GM21381 (cell line): ENCODE data around the gene VWCE.

ENCODE experiments used
- ATAC-seq: cut with Tn5 transposase; IDR thresholded peaks from one replicate; pipeline ENCODE4 v1.9.1; 2021; ENCODE audit warnings: mild to moderate bottlenecking, moderate library complexity; ENCODE audit not compliant: unreplicated experiment

Gene VWCE

DNA sequence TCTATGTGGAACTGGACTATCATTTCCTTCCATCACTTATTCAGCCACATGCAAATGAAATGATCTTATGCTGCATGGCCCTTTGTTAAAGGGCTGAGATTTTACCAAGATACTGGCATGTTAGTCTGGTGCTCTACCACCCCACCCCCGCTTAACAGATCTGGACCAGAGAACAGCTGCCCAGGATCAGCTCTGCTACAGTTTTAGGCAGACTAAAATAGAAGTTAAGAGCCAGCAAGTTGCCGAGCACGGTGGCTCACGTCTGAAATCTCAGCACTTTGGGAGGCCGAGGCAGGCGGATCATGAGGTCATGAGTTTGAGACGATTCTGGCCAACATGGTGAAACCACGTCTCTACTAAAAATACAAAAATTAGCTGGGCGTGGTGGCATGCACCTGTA lies 33.2 kb upstream of the VWCE start:
- no peak for ATAC-seq

GRCh38 chr11:61327669-61328071 lies 32.6 kb upstream of the VWCE start:
- no peak for ATAC-seq

DNA sequence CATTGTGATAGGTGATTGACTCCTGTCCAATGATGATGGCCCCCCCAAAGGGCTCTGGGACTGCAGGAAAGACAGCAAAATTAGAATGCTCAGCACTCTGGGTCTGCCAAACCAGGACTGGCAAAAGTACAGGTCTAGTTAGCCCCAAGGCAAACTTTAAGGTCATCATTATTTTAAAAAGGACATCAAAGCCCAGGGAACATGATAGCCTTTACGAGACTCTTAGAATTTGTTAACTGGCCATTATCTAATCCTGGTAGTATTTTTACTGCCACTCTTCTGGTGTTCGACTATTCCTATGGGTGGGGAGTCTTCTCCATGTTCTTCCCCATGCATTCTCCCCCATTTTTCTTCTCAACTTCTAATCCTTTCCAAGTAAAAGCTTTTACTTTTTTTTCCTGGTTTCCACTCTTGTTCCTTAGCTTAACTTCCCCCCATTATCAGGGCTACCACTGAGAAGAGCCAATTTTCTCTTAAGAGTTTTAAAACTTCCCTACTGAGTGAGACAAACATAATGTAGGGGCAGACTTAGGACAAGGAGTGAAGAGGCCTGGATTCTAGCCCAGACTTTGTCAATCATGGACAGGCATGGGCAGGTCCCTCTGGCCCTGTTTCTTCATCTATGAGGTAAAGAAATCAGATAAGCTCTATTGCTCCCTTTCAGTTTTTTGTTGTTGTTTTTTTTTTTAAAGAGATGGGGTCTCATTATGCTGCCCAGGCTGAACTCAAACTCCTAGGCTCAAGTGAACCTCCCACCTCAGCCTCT lies 30.7 kb upstream of the VWCE start:
- no peak for ATAC-seq

DNA sequence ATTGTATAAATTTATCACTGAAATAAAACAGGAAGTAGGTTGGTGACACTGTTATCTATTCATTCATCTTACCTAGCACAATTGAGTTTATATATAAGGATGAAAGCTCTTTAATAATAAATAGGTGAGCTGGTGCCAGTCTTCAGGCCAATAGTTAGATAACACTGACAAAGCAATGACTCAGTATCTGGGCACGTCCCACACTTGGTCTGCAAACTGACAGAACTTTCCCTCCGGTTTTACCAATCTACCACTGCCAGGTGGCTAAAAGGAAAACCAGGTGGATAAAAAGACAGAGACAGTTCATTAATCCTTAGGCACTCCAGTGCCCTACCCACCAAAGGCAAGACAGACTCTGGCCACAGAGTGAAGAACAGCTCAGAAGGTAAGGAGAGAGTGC lies 20.1 kb upstream of the VWCE start:
- ATAC-seq: no peak

GRCh38 chr11:61310749-61311148 lies 15.6 kb upstream of the VWCE start:
- ATAC-seq: no peak

- no peak for ATAC-seq
Observed at GRCh38 chr11:61309739-61310138, 14.6 kb upstream of the VWCE start.

GRCh38 chr11:61309141-61309540 lies 14.0 kb upstream of the VWCE start:
- ATAC-seq: no peak

- ATAC-seq: no peak
Observed at GRCh38 chr11:61307354-61307753, 12.2 kb upstream of the VWCE start.

DNA sequence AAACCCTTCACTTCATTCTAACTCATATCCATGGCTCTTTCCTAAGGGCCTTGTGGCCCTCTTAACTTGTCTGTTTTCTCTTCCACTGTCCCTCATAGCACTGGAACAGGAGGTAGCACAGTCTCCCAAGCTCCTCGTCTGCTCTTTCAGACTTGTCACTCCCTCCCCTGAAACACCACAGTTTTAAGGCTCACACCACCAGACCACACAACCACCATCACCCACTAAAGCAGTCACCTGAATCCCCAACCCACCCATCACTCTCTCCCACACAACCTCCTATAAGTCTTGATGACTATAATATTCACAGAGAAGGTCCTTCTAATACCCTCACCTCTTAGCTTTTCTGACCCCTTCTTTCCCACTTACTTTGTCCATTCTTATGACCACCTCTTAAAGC lies 11.1 kb upstream of the VWCE start:
- no peak for ATAC-seq

- ATAC-seq: no peak
Observed at GRCh38 chr11:61305417-61305816, 10.3 kb upstream of the VWCE start.

DNA sequence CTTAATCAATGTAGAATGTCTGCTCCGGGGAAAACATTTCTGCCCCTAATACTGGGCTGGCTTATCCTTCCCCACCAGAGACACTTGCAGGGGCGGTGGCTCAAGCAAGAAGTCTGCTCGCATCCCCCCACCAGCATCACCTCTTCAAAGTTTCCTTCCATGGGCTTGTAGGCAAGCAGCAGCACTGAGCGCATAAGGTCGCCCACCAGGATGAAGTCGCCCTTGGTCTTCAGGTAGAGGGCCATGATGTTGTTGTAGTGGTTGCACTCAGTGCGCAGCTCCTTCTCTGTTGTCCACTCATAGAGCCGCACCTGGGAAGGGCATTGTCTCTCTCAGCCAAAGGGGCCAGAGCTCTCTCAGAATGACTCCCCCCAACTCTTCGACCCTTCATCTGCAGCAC lies 8.6 kb upstream of the VWCE start:
- no peak for ATAC-seq

DNA sequence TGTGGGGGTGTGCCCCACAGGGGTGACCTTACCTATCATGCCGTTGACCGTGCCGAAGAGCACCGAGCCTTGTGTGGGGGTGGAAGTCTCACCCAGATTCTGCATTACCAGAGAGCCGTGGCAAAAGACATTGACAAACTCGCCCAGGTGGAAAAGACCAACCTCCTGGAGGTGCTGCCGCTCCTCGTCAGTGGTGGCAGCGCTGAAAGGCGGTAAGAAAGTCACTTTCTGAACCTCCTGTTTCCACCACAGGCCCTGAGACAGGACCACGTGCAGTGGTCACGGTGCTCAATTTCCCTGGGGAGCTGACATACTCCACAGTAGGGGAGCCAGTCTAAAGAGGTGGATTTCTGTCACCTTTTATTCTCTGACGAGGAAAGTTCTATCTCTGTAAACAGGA lies 7.4 kb upstream of the VWCE start:
- ATAC-seq: no peak

DNA sequence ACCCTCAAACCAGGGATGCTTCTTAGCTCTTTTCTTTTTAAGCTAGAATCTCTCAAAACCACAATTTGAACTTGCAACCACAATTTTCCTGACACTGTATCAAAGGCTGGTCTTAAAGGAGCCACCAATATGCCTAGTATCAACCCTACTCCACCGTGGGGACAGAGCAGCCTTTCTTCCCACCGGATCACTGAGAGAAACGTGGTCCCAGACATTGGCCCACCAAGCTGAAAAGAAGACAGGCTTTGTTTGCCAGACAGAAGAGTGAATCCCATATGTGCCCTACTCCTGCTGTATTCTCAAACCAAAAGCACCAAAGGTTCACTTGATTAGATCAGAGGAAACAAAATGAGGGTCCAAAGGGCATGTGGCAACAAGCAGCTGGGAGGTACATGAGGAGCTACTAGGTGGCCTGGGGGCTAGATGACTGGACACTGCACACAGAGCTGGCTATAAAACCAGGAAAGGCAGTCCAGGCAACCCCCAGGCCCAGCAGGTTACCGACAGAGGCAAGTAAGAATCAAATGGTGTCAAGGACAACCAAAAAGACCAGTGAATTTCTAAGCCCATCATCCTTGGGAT lies 3.6 kb upstream of the VWCE start:
- ATAC-seq: no peak

DNA sequence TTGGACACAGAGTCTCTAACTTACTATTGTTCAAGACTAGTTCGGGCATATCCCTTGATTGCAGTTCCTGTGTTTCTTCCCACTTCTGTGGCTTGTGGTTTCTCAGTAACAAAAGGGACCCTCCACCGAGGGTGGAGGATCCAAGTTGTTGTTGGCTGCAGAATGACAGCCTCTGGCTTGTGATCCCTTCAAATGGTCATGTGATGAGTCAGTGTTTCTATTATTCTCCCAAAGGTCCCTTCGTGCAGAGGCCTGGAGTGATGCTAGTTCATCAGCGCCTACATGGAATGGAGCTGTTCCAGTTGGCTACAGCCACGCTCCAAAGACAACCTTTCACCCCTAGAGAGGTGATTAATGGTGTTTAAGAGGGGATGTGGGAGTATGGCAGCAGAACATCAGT lies 2.6 kb upstream of the VWCE start:
- no peak for ATAC-seq

- no peak for ATAC-seq
Observed at GRCh38 chr11:61297341-61297740, 2.2 kb upstream of the VWCE start.

DNA sequence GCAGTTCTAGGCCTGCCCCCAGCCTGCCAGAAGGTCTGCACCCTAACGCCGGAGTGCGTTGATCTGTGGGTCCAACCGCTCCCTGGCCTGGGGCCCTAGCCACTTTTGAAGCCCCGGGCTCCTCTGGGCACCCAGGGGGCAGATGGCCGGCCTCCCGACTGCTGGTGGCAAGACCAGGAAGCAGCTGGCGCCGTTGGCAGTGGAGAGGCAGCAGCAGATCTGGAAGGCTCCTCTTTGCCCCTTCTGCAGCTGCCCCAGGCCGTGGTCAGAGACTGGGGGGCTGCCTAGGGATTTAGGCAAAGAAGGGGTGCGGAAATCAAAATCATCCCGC lies 445 bp upstream of the VWCE start:
- ATAC-seq: no peak

DNA sequence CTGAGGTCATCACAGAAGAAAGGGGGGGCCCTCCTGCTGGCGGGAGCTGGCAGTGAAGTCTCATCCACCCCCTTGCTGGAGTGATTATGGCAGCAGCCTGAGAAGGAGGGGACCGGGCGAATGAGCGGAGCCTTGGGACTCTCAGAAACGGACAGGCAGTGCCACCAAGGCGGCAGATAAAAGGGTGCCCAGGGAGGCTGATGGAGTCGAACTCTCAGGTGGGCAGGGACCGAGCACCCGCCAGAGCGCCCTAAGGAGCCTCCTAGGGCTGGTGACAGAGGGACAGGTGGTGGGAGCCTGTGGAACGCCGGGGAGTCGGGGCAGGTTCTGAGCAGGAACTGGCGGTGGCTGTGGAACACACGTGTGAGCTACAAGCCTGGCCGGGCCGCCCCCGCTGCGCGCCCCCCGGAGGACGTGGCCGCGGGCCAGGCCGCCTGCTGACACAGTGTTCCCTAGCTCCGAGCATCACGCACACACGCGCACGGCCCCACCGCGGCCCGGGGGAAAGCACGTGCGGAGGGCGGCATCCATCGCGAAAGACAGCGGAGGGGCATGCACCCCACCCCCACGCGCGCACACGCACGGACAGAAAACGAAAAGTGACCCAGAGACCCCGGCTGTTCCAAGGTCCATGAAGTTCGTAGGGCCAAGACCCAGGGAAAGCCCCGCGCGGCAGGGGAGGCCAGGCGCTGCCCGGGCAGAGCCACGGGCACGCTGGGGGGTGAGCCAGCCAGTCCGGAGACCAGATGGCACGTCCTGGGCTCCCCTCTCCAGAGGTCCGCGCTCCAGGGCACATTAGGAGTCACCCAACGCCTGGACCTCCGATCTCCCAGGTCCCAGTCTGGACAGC lies 1.0 kb downstream of the VWCE start:
- peak; percentile 38 for ATAC-seq

DNA sequence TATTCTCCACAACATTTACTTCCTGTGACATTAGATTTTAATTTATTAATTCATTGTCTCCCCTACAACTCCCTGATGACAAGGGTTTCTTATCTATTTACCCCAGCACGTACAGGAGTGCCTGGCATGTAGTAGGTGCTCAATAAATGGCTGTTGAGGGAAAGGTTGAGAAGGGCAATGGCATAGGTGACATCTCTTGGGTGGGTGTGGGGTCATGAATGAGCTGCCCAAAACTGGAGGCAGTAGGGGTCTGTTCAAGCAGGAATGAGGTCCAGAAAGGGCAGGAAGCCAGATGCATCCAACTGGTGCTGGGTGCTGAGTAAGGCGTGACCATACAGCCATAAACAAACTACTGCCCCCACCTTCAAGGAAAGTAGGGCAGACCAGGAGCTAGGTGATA lies 2.8 kb downstream of the VWCE start:
- ATAC-seq: no peak

- no peak for ATAC-seq
Observed at GRCh38 chr11:61290905-61291690, 4.0 kb downstream of the VWCE start.

DNA sequence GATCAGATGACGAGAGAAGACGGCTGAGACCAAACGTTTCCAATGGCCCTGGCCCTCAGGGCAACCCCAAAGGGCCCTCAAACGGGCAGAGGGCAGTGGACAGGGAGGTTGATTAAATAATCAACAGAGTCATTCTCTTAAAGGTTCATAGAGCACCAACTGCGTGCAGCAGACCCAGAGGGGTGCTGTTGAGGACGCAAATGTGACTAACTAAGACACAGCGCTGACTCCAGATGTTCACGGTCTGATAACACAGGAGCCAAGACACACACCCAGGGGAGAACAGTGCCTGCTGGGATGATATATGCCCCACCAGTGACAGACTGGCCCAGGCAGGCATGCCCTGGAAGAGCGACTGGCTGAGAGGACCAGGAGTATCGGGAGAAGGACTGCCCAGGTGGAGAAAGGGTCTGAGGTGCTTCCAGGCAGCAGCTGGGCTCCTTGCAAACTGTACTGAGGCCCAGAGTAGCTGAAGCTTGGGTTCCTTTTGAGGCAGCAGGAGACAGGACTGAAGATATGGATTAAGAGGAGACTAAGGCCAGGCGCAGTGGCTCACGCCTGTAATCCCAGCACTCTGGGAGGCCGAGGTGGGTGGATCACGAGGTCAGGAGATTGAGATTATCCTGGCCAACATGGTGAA lies 7.7 kb downstream of the VWCE start:
- no peak for ATAC-seq

GRCh38 chr11:61283613-61284012 lies 11.5 kb downstream of the VWCE start:
- ATAC-seq: no peak
